ENCODE results near the gene PTN. TPM values are rescaled to one million over a fixed set of nuclear protein-coding genes. Genes with fewer than 3 reads are reported as not detected.

The PTN gene, protein sequence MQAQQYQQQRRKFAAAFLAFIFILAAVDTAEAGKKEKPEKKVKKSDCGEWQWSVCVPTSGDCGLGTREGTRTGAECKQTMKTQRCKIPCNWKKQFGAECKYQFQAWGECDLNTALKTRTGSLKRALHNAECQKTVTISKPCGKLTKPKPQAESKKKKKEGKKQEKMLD
- 13.9 and 30.2 TPM in 2 replicates for total RNA-seq
- polyA plus RNA-seq: 54.0 and 115 TPM in 2 replicates
- polyA plus RNA-seq (2012): 34.5 and 83.6 TPM in 2 replicates
- 1.4 and 11.0 TPM in 2 replicates for polyA minus RNA-seq (ENCODE audit: low replicate concordance)

- Histone ChIP-seq H3K27me3 (ENCODE audit: control insufficient read depth, insufficient read depth, low read length) (no peaks in the 10 kb centered on the region), H3K79me2 (ENCODE audit: control insufficient read depth, insufficient read depth, low read length) (no peaks in the 10 kb centered on the region), H3K36me3 (ENCODE audit: control insufficient read depth, insufficient read depth, low read length) (no peaks in the 10 kb centered on the region), H3K4me1 (ENCODE audit: control insufficient read depth, extremely low read depth, insufficient read depth, low read length) (no peaks in the 10 kb centered on the region), H3K27ac (ENCODE audit: insufficient read depth, low read length) (peak within 1 kb of the TSS; percentile 7), H3K9ac (ENCODE audit: insufficient read depth, low read length) (no peak within 1 kb of the TSS), H3K4me2 (ENCODE audit: extremely low read depth, insufficient read depth, low read length) (peak within 1 kb of the TSS; percentile 97), H3K4me3 (replicated peaks in 1 of 4; ENCODE audit: control extremely low read depth in 1 of 4, insufficient read depth in 1 of 4, low read depth in 3 of 4, low read length in 4 of 4) (peak within 1 kb of the TSS; percentile 64 to 77 (median 72)), H3K9me3 (ENCODE audit: control insufficient read depth, insufficient read depth, low read depth, low read length) (no peaks in the 10 kb centered on the region), H2AFZ (ENCODE audit: low read length) (peak within 1 kb of the TSS; percentile 96), H4K20me1 (ENCODE audit: control insufficient read depth, extremely low read depth, insufficient read depth, low read length) (no peaks in the 10 kb centered on the region)
- TF ChIP-seq EZH2 (IDR thresholded peaks at IDR 0.05; ENCODE audit: low read length, missing control alignments): no peak
- TF ChIP-seq, protein P1, sequence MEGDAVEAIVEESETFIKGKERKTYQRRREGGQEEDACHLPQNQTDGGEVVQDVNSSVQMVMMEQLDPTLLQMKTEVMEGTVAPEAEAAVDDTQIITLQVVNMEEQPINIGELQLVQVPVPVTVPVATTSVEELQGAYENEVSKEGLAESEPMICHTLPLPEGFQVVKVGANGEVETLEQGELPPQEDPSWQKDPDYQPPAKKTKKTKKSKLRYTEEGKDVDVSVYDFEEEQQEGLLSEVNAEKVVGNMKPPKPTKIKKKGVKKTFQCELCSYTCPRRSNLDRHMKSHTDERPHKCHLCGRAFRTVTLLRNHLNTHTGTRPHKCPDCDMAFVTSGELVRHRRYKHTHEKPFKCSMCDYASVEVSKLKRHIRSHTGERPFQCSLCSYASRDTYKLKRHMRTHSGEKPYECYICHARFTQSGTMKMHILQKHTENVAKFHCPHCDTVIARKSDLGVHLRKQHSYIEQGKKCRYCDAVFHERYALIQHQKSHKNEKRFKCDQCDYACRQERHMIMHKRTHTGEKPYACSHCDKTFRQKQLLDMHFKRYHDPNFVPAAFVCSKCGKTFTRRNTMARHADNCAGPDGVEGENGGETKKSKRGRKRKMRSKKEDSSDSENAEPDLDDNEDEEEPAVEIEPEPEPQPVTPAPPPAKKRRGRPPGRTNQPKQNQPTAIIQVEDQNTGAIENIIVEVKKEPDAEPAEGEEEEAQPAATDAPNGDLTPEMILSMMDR (conservative IDR thresholded peaks at IDR 0.05 in 1 of 2, IDR thresholded peaks at IDR 0.05 in 1 of 2; ENCODE audit: low read depth in 1 of 2, low read length in 2 of 2): no peak
- DNase-seq (ENCODE audit: low read depth in 2 of 2): peak; percentile 65 to 83
Measured at GRCh38 chr7:137343281-137343841, at the start of gene PTN. Gene PTN, minus strand, starts transcription at chr7:137343733. Its CDS starts 88,760 bp downstream, at chr7:137254973.

- Histone ChIP-seq H4K20me1 (ENCODE audit: control insufficient read depth, extremely low read depth, insufficient read depth, low read length) (no peaks in the 10 kb centered on the region), H3K79me2 (ENCODE audit: control insufficient read depth, insufficient read depth, low read length) (no peaks in the 10 kb centered on the region), H3K4me2 (ENCODE audit: extremely low read depth, insufficient read depth, low read length) (no peak overlapping the region), H2AFZ (ENCODE audit: low read length) (no peak overlapping the region), H3K36me3 (ENCODE audit: control insufficient read depth, insufficient read depth, low read length) (no peaks in the 10 kb centered on the region), H3K27ac (ENCODE audit: insufficient read depth, low read length) (no peak overlapping the region), H3K27me3 (ENCODE audit: control insufficient read depth, insufficient read depth, low read length) (no peaks in the 10 kb centered on the region), H3K9me3 (ENCODE audit: control insufficient read depth, insufficient read depth, low read depth, low read length) (no peaks in the 10 kb centered on the region), H3K9ac (ENCODE audit: insufficient read depth, low read length) (no peak overlapping the region), H3K4me3 (replicated peaks in 1 of 4; ENCODE audit: control extremely low read depth in 1 of 4, insufficient read depth in 1 of 4, low read depth in 3 of 4, low read length in 4 of 4) (no peak overlapping the region), H3K4me1 (ENCODE audit: control insufficient read depth, extremely low read depth, insufficient read depth, low read length) (no peaks in the 10 kb centered on the region)
- TF ChIP-seq, protein P1 (conservative IDR thresholded peaks at IDR 0.05 in 1 of 2, IDR thresholded peaks at IDR 0.05 in 1 of 2; ENCODE audit: low read depth in 1 of 2, low read length in 2 of 2): no peak
- TF ChIP-seq EZH2 (IDR thresholded peaks at IDR 0.05; ENCODE audit: low read length, missing control alignments): no peak
- no peak for DNase-seq (ENCODE audit: low read depth in 2 of 2)
Measured at GRCh38 chr7:137390076-137390475, 46.5 kb upstream of the PTN start.

DNA sequence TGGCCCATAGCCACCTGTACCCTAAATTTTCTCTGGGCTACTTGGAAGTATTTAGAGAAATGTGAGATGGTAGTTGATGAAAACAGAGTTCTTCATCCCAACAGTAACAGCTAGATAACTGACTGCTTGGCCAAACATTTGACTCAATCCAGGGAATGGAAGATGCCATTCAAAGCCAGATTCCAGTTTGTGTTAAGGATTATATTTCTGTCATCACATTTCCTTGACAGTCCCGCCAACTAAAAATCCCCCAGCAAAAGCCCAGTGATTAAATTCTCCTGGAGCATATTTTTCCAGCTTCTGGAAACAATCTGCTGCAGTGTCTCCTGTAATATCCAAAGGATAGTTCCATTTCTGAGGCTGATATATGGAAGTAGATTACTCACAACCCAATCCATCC, 45.4 kb upstream of the PTN start:
- no peaks in the 10 kb centered on the region for H3K27me3 ChIP-seq (ENCODE audit: control insufficient read depth, insufficient read depth, low read length)
- TF ChIP-seq EZH2 (IDR thresholded peaks at IDR 0.05; ENCODE audit: low read length, missing control alignments): no peak
- TF ChIP-seq, protein P1 (conservative IDR thresholded peaks at IDR 0.05 in 1 of 2, IDR thresholded peaks at IDR 0.05 in 1 of 2; ENCODE audit: low read depth in 1 of 2, low read length in 2 of 2): no peak
- no peaks in the 10 kb centered on the region for H3K79me2 ChIP-seq (ENCODE audit: control insufficient read depth, insufficient read depth, low read length)
- no peak for DNase-seq (ENCODE audit: low read depth in 2 of 2)
- H2AFZ ChIP-seq (ENCODE audit: low read length): no peak overlapping the region
- H3K4me1 ChIP-seq (ENCODE audit: control insufficient read depth, extremely low read depth, insufficient read depth, low read length): no peaks in the 10 kb centered on the region
- H3K4me3 ChIP-seq (replicated peaks in 1 of 4; ENCODE audit: control extremely low read depth in 1 of 4, insufficient read depth in 1 of 4, low read depth in 3 of 4, low read length in 4 of 4): no peak overlapping the region
- no peak overlapping the region for H3K9ac ChIP-seq (ENCODE audit: insufficient read depth, low read length)
- H3K27ac ChIP-seq (ENCODE audit: insufficient read depth, low read length): no peak overlapping the region
- no peaks in the 10 kb centered on the region for H3K36me3 ChIP-seq (ENCODE audit: control insufficient read depth, insufficient read depth, low read length)
- H3K9me3 ChIP-seq (ENCODE audit: control insufficient read depth, insufficient read depth, low read depth, low read length): no peaks in the 10 kb centered on the region
- no peak overlapping the region for H3K4me2 ChIP-seq (ENCODE audit: extremely low read depth, insufficient read depth, low read length)
- H4K20me1 ChIP-seq (ENCODE audit: control insufficient read depth, extremely low read depth, insufficient read depth, low read length): no peaks in the 10 kb centered on the region
